Islet precursor cell (in vitro differentiated cells): ENCODE results near the gene LRRTM4.
"Not testable (repeated sequence)": the region's sequence is repeated elsewhere in the genome, so short reads cannot be mapped to it uniquely, and the experiment has no call there.

Experiments
- DNase-seq: peaks from one replicate; pipeline ENCODE4 v3.0.0-alpha.2; 2018

The LRRTM4 gene

GRCh38 chr2:76713312-76713711 lies 808.9 kb downstream of the LRRTM4 start:
- DNase-seq, result no peak

GRCh38 chr2:76711490-76711889 lies 810.7 kb downstream of the LRRTM4 start:
- DNase-seq, result no peak

GRCh38 chr2:76700894-76701293 lies 821.3 kb downstream of the LRRTM4 start:
- no peak for DNase-seq

GRCh38 chr2:76697998-76698713 lies 824.0 kb downstream of the LRRTM4 start:
- not testable (repeated sequence) for DNase-seq
